HFFc6 (cell line): ENCODE data around the gene DUSP8. TPM values are rescaled to one million over a fixed set of nuclear protein-coding genes. Genes with fewer than 3 reads are reported as not detected.

Experiments
- DNase-seq: peaks from one replicate; pipeline ENCODE4 v3.0.0-alpha.2; 2018
- H3K27ac Mint-ChIP-seq: 2 replicates; pipeline ENCODE4 v1.8.0; 2020; ENCODE audit warnings: mild to moderate bottlenecking, mixed read lengths
- H3K27me3 Mint-ChIP-seq: 2 replicates; pipeline ENCODE4 v1.8.0; 2021; ENCODE audit warnings: mild to moderate bottlenecking, moderate library complexity, mixed read lengths; ENCODE audit not compliant: insufficient read depth
- H3K36me3 Mint-ChIP-seq: 2 replicates; pipeline ENCODE4 v1.8.0; 2021; ENCODE audit warnings: low read depth, mixed read lengths
- H3K4me1 Mint-ChIP-seq: 2 replicates; pipeline ENCODE4 v1.8.0; 2020; ENCODE audit warnings: low read depth, mixed read lengths
- H3K4me3 Mint-ChIP-seq: 2 replicates; pipeline ENCODE4 v1.8.0; 2020; ENCODE audit warnings: mild to moderate bottlenecking, moderate library complexity, mixed read lengths
- H3K9me3 Mint-ChIP-seq: 2 replicates; pipeline ENCODE4 v1.8.0; 2020; ENCODE audit warnings: mild to moderate bottlenecking, mixed read lengths
- total RNA-seq, 6 experiments: library from RNA; stranded (reverse); fragmentation: NEBNext Ultra II Directional; extraction: Animal tissue kit (Norgen Biotek cat#: 25700); gene quantifications; 2 replicates in 1 of 6; 3 replicates in 5 of 6; pipeline ENCODE4 v1.2.3, GENCODE V29; 2021
- TF ChIP-seq, protein P1 (sequence below): fragments of 200-600 bp; sonication (generic); IDR thresholded peaks from 2 replicates; pipeline ENCODE4 v1.5.0; 2021; ENCODE audit warnings: antibody characterized with exemption, mild to moderate bottlenecking

DUSP8 gene
- total RNA-seq, 6 experiments from 2014 or later = 0.38 to 1.6 (median 0.81) TPM

GRCh38 chr11:1549338-1550330 is 22.4 kb downstream of the DUSP8 start:
- Mint-ChIP-seq H3K4me1 (no peaks in the 10 kb centered on the region), H3K9me3 (no peaks in the 10 kb centered on the region), H3K27ac (no peak overlapping the region), H3K27me3 (peaks cover 8% of the 10 kb centered on the region), H3K4me3 (no peak overlapping the region), H3K36me3 (no peaks in the 10 kb centered on the region)
- TF ChIP-seq, protein P1, sequence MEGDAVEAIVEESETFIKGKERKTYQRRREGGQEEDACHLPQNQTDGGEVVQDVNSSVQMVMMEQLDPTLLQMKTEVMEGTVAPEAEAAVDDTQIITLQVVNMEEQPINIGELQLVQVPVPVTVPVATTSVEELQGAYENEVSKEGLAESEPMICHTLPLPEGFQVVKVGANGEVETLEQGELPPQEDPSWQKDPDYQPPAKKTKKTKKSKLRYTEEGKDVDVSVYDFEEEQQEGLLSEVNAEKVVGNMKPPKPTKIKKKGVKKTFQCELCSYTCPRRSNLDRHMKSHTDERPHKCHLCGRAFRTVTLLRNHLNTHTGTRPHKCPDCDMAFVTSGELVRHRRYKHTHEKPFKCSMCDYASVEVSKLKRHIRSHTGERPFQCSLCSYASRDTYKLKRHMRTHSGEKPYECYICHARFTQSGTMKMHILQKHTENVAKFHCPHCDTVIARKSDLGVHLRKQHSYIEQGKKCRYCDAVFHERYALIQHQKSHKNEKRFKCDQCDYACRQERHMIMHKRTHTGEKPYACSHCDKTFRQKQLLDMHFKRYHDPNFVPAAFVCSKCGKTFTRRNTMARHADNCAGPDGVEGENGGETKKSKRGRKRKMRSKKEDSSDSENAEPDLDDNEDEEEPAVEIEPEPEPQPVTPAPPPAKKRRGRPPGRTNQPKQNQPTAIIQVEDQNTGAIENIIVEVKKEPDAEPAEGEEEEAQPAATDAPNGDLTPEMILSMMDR = 0 out of 2 replicates have a peak, but pooled peaks have one; percentile 33
- no peak for DNase-seq

- TF ChIP-seq, protein P1 = no peak
- H3K4me1 Mint-ChIP-seq = no peaks in the 10 kb centered on the region
- no peak overlapping the region for H3K4me3 Mint-ChIP-seq
- no peak overlapping the region for H3K27ac Mint-ChIP-seq
- peak; percentile 51 for DNase-seq
- peaks cover 8% of the 10 kb centered on the region for H3K27me3 Mint-ChIP-seq
- no peaks in the 10 kb centered on the region for H3K9me3 Mint-ChIP-seq
- no peaks in the 10 kb centered on the region for H3K36me3 Mint-ChIP-seq
These were observed 23.6 kb downstream of the DUSP8 start for GRCh38 chr11:1548221-1549070.

DNA sequence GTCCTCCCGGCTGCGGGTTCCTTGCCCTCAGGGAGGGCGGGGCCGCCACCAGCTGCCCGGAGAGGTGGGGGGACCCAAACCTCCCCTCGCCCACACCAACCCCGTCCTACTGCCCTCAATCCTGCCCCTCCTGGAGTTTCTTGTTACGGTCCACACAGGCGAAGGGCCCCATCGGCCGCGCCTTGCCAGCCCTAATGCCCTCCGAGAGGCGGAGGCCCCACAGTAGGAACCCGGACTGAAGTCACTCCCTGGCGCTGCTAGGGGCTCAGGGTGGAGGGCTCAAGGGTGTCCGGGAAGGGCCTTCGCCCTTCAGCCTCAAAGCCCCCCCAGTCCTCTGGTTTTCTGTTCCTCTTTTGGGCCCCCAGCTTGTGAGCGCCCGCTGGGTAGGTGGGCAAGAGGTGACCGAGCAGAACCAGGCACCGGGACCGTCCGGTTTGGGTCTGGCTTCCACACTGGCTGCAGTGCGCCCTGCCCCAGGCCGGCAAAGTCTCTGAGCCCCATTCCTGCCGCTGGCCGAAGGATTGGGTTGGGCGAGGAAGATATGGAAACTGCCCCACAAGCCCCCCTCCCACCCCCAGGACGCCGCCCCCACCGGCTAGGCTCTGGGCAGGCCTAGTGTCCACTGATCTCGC is 24.5 kb downstream of the DUSP8 start:
- H3K36me3 Mint-ChIP-seq = no peaks in the 10 kb centered on the region
- H3K27me3 Mint-ChIP-seq = peaks cover 8% of the 10 kb centered on the region
- TF ChIP-seq, protein P1 = no peak
- H3K4me1 Mint-ChIP-seq = no peaks in the 10 kb centered on the region
- H3K4me3 Mint-ChIP-seq = no peak overlapping the region
- DNase-seq = no peak
- H3K9me3 Mint-ChIP-seq = no peaks in the 10 kb centered on the region
- no peak overlapping the region for H3K27ac Mint-ChIP-seq

GRCh38 chr11:1546536-1547466 is 25.3 kb downstream of the DUSP8 start:
- H3K9me3 Mint-ChIP-seq = no peaks in the 10 kb centered on the region
- H3K27me3 Mint-ChIP-seq = peaks cover 10% of the 10 kb centered on the region
- TF ChIP-seq, protein P1 = peak; percentile 85
- no peak for DNase-seq
- no peak overlapping the region for H3K27ac Mint-ChIP-seq
- H3K4me1 Mint-ChIP-seq = no peaks in the 10 kb centered on the region
- H3K36me3 Mint-ChIP-seq = no peaks in the 10 kb centered on the region
- no peak overlapping the region for H3K4me3 Mint-ChIP-seq
